Adipocyte (in vitro differentiated cells): ENCODE data around the gene MKNK2.

Experiments used
- DNase-seq: peaks from one replicate; pipeline ENCODE4 v3.0.0-alpha.2; 2015; ENCODE audit warnings: low read depth
- H3K27me3 ChIP-seq: replicated peaks from 2 replicates; pipeline ENCODE4 v1.7.0; 2013; ENCODE audit warnings: mild to moderate bottlenecking, low read length, moderate library complexity; ENCODE audit not compliant: control insufficient read depth, insufficient read depth
- H3K36me3 ChIP-seq: 2 replicates; pipeline ENCODE4 v1.7.0; 2013; ENCODE audit warnings: low read length, mild to moderate bottlenecking, moderate library complexity; ENCODE audit not compliant: control insufficient read depth, insufficient read depth, severe bottlenecking
- H3K4me1 ChIP-seq: 2 replicates; pipeline ENCODE4 v1.7.0; 2013; ENCODE audit warnings: mild to moderate bottlenecking, low read length, moderate library complexity; ENCODE audit not compliant: control insufficient read depth, insufficient read depth
- H3K4me3 ChIP-seq: 2 replicates; pipeline ENCODE4 v1.7.0; 2013; ENCODE audit warnings: mild to moderate bottlenecking, low read length, moderate library complexity
- H3K9ac ChIP-seq: 2 replicates; pipeline ENCODE4 v1.7.0; 2013; ENCODE audit warnings: mild to moderate bottlenecking, low read length, moderate library complexity
- H3K9me3 ChIP-seq: 2 replicates; pipeline ENCODE4 v1.7.0; 2013; ENCODE audit warnings: mild to moderate bottlenecking, low read length, moderate library complexity; ENCODE audit not compliant: control insufficient read depth

Gene MKNK2

DNA sequence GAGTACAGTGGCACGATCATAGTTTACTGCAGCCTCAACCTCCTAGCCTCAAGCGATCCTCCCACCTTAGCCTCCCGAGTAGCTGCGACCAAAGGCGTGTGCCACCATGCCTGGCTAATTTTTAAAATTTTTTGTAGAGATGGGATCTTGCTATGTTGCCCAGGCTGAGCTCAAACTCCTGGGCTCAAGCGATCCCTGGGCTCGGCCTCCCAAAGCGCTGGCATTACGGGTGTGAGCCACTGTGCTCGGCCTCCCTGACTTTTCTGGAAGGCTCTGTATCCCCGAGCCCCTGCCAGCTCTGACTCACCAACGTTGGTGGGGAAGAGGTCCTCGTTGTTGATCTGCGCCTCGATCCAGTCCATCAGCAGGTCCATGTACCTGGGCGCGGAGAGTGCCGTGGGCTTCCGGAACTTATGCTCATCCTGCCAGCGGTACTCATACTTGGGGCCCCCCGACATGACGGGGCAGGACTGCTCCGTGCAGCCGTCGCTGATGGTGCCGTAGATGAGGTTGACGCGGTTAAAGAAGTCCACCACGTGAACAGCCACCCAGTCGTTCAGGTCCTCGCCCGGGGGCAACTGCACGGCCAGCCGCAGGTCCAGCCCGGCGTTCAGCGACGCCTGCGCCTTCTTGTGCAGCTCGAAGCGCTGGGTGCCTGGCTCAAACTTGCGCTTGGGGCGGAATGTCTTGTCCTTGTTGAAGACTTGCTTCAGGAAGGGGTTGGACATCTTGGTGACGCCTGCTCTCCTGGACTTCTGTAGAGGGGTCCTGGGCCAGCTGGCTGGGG, 27.0 kb upstream of the MKNK2 start:
- Histone ChIP-seq H3K4me3 (no peak overlapping the region), H3K36me3 (peaks cover 70% of the 10 kb centered on the region), H3K27me3 (no peaks in the 10 kb centered on the region), H3K9ac (no peak overlapping the region), H3K9me3 (no peaks in the 10 kb centered on the region), H3K4me1 (no peaks in the 10 kb centered on the region)
- DNase-seq = no peak

DNA sequence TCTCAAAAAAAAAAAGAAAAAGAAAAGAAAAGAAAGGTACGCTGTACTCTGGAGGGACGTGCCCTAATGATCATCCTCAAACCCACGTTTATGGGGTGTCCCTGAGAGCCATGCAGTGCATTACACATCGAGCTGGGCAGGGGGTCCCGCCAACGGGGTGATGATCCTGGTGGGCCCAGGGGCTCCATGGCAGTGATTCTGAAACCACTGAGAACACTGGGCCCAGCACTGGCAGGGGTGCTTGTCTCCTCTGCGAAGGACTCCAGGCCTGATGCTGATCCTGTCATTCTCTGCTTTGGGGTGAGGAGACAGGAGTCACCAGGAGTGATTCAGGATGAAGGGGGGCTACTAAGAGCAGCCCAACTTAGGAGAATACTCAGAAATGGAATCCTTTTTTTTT, 26.4 kb upstream of the MKNK2 start:
- DNase-seq = no peak
- Histone ChIP-seq H3K27me3 (no peaks in the 10 kb centered on the region), H3K36me3 (peaks cover 74% of the 10 kb centered on the region), H3K9me3 (no peaks in the 10 kb centered on the region), H3K9ac (no peak overlapping the region), H3K4me1 (no peaks in the 10 kb centered on the region), H3K4me3 (no peak overlapping the region)

DNA sequence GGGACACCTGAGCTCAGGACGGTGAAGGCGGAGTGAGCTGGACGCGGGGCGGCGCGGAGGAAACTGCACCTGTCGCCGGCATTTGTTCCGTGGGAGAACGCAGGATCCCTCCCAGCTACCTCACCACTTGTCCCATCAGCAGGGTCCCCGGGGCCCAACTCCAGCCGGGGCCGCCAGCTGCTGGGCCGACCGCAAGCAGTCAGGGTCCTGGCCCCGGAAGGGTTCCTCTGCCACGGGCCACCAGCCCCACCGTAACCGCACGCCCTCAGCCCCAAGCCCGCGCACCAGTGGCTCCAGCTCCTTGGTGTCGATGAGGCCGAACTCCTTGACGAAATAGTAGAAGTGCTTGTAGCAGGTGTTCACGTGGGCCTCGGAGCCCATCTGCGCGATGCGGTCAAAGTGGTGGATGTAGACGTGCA, 25.5 kb upstream of the MKNK2 start:
- peaks cover 76% of the 10 kb centered on the region for H3K36me3 ChIP-seq
- H3K4me3 ChIP-seq = no peak overlapping the region
- no peak for DNase-seq
- no peaks in the 10 kb centered on the region for H3K4me1 ChIP-seq
- H3K9ac ChIP-seq = no peak overlapping the region
- H3K27me3 ChIP-seq = no peaks in the 10 kb centered on the region
- H3K9me3 ChIP-seq = no peaks in the 10 kb centered on the region

DNA sequence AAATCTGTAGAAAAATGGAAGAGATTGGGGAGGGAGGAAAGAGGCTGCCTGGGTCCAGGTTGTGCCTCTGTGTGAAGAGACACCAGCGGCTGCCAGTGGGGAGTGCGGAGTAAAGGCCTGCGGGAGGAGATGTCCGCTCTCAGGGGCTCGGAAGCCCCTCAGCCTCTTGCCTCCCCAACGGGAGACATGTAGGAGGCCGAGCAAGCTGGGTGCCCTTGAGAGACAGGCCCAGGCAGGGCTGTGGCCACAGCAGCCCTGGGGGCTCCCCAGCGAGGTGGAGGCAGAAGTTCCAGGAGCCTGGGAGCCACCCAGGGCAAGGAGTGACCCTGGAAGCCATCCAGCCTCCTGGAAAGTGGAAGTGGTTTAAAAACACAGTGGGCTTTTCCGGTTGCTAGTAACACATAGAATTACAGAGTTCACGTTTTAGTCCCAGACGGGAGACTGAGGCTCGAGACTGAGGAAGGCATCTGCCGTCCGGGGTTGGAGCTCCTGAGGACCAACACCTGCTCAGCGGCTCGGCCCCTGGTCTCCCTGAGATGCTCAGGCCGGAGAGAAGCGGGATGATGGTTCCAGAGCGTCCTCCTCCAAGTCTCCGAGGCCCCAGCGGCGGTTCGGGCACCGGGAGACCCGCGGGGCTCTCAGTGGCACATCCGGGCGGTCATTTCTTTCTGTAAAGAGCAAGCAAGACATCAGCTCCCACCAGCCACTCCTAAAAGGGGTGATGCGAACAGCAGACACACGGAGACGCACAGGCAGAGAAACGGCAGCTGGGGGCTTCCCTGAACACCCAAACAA, 21.9 kb upstream of the MKNK2 start:
- Histone ChIP-seq H3K36me3 (peaks cover 54% of the 10 kb centered on the region), H3K27me3 (no peaks in the 10 kb centered on the region), H3K9me3 (no peaks in the 10 kb centered on the region), H3K4me1 (peaks cover 7% of the 10 kb centered on the region), H3K4me3 (no peak overlapping the region), H3K9ac (no peak overlapping the region)
- DNase-seq = no peak

DNA sequence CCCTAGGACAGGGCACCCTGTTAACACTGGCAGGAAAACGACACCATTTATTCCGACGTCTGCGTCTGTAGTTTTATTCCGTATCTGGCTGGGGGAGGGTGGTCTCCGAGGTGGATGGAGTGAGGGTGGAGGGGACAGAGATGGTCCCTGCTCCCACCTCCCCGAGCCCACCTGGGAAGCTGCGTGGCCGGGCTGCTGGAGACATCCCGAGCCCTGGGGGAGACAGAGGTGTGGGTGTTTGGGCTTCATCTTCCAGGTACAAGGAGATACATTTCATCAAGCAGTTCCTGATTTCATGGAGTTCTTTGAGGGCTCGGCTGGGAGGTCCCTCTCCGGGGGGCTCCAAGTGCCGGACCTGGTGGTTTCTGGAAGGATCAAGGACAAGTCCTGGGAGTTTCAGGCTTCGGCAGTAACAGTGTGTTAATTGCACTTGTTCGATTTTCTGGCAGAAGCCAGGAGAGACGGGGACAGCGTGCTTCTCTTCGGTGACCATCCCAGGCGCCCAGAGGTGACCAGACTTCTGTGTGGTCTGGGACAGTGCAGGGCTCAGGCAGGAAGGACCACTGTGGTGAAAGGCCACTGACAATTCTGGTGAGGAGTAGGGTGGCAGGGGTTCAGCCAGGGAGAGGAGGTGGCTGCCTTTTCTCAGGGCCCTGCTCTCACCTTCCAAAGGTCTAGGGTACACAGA, 20.1 kb upstream of the MKNK2 start:
- no peak for DNase-seq
- Histone ChIP-seq H3K4me3 (no peak overlapping the region), H3K27me3 (no peaks in the 10 kb centered on the region), H3K4me1 (peaks cover 7% of the 10 kb centered on the region), H3K9me3 (no peaks in the 10 kb centered on the region), H3K9ac (peak overlapping the region; percentile 4), H3K36me3 (peaks cover 37% of the 10 kb centered on the region)

DNA sequence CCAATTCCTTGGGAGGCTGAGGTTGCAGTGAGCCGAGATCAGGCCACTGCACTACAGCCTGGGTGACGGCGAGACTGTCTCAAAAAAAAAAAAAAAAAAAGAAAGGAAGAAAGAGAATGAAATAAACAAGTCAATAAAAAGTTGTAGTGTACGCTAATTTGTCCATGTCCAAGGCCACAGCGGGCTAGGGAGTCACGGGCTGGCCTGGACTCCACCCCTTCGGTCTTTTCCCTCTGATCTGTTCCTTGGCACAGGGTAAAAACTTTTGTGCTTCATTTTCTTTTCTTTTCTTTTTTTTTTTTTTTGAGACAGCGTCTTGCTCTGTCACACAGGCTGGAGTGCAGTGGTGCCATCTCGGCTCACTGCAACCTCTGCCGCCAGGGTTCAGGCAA, 19.4 kb upstream of the MKNK2 start:
- H3K4me1 ChIP-seq = peaks cover 7% of the 10 kb centered on the region

DNA sequence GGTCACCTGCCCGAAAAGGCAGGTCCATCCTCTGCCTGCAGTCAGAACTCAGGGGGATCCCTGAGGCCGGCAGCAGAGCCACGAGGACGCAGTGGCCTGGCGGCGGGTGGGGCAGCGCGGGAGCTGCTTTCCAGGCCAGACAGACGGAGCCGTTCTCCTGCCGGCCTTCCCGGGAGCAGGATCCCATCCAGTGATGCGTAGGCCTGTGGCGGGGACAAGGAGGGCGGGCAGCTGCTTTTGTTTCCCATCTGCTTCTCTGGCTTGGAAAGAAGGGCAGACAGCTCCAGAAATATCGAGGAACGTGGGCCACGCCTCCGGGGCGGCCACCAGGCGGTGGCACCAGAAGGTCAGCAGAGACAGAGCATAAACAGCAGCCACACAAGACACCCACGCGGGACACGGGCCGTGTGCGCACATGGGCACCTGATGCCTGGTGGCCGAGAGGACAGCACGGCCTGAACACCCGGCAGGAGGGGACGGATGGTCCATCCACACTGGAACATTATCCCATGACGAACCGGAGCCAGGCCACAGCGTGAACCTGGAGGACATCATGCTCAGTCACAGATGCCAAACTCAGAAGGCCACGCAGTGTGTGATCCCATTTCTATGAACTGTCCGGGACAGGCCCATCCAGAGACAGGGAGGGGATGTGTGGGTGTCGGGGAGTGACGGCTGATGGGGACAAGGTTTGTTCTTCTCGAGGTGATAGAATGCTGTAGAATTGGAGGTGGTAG, 13.9 kb upstream of the MKNK2 start:
- H3K27me3 ChIP-seq = no peaks in the 10 kb centered on the region
- no peaks in the 10 kb centered on the region for H3K9me3 ChIP-seq
- H3K9ac ChIP-seq = peak overlapping the region; percentile 63
- H3K4me1 ChIP-seq = peaks cover 34% of the 10 kb centered on the region
- no peak overlapping the region for H3K4me3 ChIP-seq
- no peak for DNase-seq
- H3K36me3 ChIP-seq = no peaks in the 10 kb centered on the region

More for the DNA sequence above, 19.4 kb upstream of the MKNK2 start:
- no peak overlapping the region for H3K4me3 ChIP-seq
- H3K27me3 ChIP-seq = no peaks in the 10 kb centered on the region
- no peaks in the 10 kb centered on the region for H3K9me3 ChIP-seq
- H3K9ac ChIP-seq = no peak overlapping the region
- peaks cover 33% of the 10 kb centered on the region for H3K36me3 ChIP-seq
- no peak for DNase-seq

DNA sequence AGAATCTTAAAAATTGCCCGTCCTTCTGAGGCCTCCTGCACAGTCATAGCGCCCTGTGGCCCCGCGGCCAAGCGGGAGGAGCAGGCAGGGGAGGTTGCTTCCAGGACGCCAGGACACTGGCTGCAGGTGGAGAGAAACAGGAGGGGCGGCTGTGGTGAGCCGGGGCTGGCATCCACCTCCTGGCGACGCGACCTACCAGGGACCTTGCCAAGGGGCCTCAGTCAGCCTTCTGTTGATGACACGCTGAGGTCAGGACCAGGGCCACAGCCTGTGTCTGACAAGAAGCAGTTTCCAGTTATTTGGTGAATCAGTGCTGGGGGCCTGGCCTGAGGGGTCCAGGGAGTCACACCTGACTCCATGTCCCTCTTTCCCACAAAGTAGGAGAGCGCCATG, 13.3 kb upstream of the MKNK2 start:
- no peak overlapping the region for H3K4me3 ChIP-seq
- no peaks in the 10 kb centered on the region for H3K36me3 ChIP-seq
- DNase-seq = no peak

DNA sequence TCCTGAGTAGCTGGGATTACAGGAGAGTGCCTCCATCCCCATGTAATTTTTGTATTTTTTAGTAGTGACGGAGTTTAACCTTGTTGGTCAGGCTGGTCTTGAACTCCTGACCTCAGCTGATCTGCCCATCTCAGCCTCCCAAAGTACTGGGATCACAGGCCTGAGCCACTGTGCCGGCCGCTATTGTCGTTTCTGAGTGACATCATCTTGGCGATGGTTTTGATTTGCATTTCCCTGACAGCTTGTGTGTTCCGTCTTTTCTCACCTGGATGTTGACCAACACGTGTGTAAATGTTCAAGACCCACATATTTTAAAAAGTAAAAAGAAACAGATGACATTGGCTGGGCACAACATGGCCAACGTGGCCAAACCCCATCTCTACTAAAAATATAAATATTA, 12.8 kb upstream of the MKNK2 start:
- no peak overlapping the region for H3K9ac ChIP-seq
- no peaks in the 10 kb centered on the region for H3K36me3 ChIP-seq
- H3K4me3 ChIP-seq = no peak overlapping the region
- no peaks in the 10 kb centered on the region for H3K9me3 ChIP-seq
- H3K4me1 ChIP-seq = peaks cover 44% of the 10 kb centered on the region
- no peak for DNase-seq
- H3K27me3 ChIP-seq = no peaks in the 10 kb centered on the region

More for the DNA sequence above, 13.3 kb upstream of the MKNK2 start:
- H3K27me3 ChIP-seq = no peaks in the 10 kb centered on the region
- H3K9me3 ChIP-seq = no peaks in the 10 kb centered on the region
- peaks cover 38% of the 10 kb centered on the region for H3K4me1 ChIP-seq
- H3K9ac ChIP-seq = peak overlapping the region; percentile 63

DNA sequence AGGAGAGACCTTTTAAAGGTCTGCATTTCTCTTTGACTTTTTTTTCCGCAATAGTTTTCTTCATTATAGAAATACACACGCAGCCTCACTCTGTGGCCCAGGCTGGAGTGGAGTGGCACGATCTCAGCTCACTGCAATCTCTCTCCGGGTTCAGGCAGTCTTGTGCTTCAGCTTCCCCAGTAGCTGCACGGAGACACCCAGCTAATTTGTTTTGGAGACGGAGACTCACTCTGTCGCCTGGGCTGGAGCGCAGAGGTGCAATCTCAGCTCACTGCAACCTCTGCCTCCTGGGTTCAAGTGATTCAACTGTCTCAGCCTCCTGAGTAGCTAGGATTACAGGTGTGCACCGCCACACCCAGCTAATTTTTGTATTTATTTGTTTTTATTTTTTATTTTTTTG, 11.7 kb upstream of the MKNK2 start:
- H3K9ac ChIP-seq = no peak overlapping the region
- H3K4me3 ChIP-seq = no peak overlapping the region
- H3K36me3 ChIP-seq = no peaks in the 10 kb centered on the region
- peaks cover 49% of the 10 kb centered on the region for H3K4me1 ChIP-seq
- no peak for DNase-seq
- H3K9me3 ChIP-seq = no peaks in the 10 kb centered on the region
- H3K27me3 ChIP-seq = no peaks in the 10 kb centered on the region

DNA sequence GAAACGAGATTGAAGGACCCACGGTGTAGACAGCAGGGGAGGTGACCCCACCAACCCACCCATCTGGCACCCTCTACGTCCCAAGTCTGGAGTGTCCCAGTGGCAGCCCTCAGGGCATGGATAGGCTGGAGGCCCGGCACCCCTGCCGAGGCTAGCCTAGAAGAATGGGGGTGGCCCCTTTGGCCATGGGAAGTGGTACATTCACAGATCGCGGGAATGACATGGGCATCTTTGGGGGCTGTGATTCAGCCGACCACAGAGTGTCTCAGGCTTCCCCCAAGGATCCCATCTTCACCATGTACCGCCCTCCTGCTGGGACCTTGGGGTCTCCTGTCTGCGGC, 11.3 kb upstream of the MKNK2 start:
- Histone ChIP-seq H3K4me1 (peaks cover 49% of the 10 kb centered on the region), H3K27me3 (no peaks in the 10 kb centered on the region), H3K36me3 (no peaks in the 10 kb centered on the region), H3K9me3 (no peaks in the 10 kb centered on the region), H3K4me3 (peak overlapping the region; percentile 85), H3K9ac (peak overlapping the region; percentile 98)
- no peak for DNase-seq
